Mammary epithelial cell (primary cell): Measurements from ENCODE around the gene RAPGEF4.

Experiments
- EZH2 ChIP-seq: IDR thresholded peaks from 2 replicates; pipeline ENCODE4 v1.6.1; 2012; ENCODE audit warnings: low read length, inconsistent platforms, borderline replicate concordance
- TF ChIP-seq, protein P1 (sequence below), 2 donors: IDR thresholded peaks in 1 of 2; conservative IDR thresholded peaks in 1 of 2; 2 replicates each; pipeline ENCODE4 v1.5.1; 2011 to 2012; ENCODE audit warnings: inconsistent platforms in 2 of 2, low read length in 2 of 2, mild to moderate bottlenecking in 2 of 2, control low read depth in 1 of 2, low read depth in 1 of 2; ENCODE audit not compliant: insufficient read depth in 1 of 2; ENCODE audit errors: extremely low read depth in 1 of 2

DNA sequence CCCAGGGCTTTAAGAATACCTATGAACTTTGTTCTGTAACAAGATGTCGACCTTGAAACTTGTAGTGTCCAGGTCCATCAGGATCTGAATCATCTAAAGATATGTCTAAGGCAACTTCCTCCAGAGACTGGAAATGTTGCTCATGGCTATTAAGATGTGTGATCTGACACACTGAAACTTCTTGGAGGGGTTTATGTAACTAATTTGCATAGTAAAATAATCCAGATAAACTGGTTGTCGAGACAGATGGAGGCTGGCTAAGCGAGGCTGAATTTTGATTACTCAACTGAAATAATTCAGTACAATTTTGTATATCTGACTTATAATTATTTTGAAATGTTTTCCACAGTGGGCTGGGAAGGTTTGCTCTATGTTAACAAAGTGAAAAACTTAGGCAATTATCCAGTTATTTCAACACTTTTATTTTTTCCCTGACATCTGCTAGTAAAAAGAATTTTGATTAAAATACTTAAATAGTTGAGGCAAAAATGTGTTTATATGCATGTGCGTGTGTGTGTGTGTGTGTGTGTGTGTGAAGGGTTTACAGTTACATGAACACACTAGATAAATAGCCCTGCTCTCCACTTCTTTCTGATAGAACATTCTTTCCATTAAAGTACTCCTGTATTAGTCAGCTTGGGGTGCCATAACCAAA lies 328.6 kb downstream of the RAPGEF4 start:
- TF ChIP-seq, protein P1, sequence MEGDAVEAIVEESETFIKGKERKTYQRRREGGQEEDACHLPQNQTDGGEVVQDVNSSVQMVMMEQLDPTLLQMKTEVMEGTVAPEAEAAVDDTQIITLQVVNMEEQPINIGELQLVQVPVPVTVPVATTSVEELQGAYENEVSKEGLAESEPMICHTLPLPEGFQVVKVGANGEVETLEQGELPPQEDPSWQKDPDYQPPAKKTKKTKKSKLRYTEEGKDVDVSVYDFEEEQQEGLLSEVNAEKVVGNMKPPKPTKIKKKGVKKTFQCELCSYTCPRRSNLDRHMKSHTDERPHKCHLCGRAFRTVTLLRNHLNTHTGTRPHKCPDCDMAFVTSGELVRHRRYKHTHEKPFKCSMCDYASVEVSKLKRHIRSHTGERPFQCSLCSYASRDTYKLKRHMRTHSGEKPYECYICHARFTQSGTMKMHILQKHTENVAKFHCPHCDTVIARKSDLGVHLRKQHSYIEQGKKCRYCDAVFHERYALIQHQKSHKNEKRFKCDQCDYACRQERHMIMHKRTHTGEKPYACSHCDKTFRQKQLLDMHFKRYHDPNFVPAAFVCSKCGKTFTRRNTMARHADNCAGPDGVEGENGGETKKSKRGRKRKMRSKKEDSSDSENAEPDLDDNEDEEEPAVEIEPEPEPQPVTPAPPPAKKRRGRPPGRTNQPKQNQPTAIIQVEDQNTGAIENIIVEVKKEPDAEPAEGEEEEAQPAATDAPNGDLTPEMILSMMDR (conservative IDR thresholded peaks at IDR 0.05 in 1 of 2, IDR thresholded peaks at IDR 0.05 in 1 of 2; ENCODE audit: extremely low read depth in 1 of 2, insufficient read depth in 1 of 2, low read depth in 1 of 2, low read length in 2 of 2): no peak
- no peak for TF ChIP-seq EZH2
